GM12878 (cell line): Measurements from ENCODE around the gene N4BP2L2.

ENCODE experiments used
- BCL11A ChIP-seq: IDR thresholded peaks from 2 replicates; pipeline ENCODE4 v1.6.1; 2011; ENCODE audit warnings: low read depth, low read length
- CTCF ChIP-seq, 3 experiments: IDR thresholded peaks in 2 of 3; conservative IDR thresholded peaks in 1 of 3; 2 replicates each; pipeline ENCODE4 v1.5.1; 2011; ENCODE audit warnings: low read depth in 3 of 3, low read length in 3 of 3, mild to moderate bottlenecking in 3 of 3, control low read depth in 2 of 3, moderate library complexity in 2 of 3, inconsistent platforms in 1 of 3, mixed read lengths in 1 of 3; ENCODE audit not compliant: control insufficient read depth in 2 of 3, insufficient read depth in 1 of 3; ENCODE audit errors: extremely low read depth in 1 of 3
- FOXK2 ChIP-seq: fragments of 450-650 bp; IDR thresholded peaks from 2 replicates; pipeline ENCODE4 v1.6.1; 2017; ENCODE audit warnings: mild to moderate bottlenecking, moderate library complexity
- PAX5 ChIP-seq: IDR thresholded peaks from 2 replicates; pipeline ENCODE4 v1.6.1; 2011; ENCODE audit warnings: low read depth, low read length, borderline replicate concordance
- SIN3A ChIP-seq: IDR thresholded peaks from 2 replicates; pipeline ENCODE4 v1.6.1; 2012; ENCODE audit warnings: low read depth, low read length, improper control_type of control experiment
- SRF ChIP-seq, 2 experiments: IDR thresholded peaks; 2 replicates each; pipeline ENCODE4 v1.6.1; 2011; ENCODE audit warnings: low read depth in 2 of 2, low read length in 2 of 2, mild to moderate bottlenecking in 1 of 2, moderate library complexity in 1 of 2

GRCh38 chr13:32423592-32423991 is 115.0 kb downstream of the N4BP2L2 start:
- TF ChIP-seq BCL11A (no peak), CTCF (IDR thresholded peaks at IDR 0.05 in 2 of 3, conservative IDR thresholded peaks at IDR 0.05 in 1 of 3; ENCODE audit: control insufficient read depth in 2 of 3, extremely low read depth in 1 of 3, insufficient read depth in 1 of 3, low read depth in 3 of 3, low read length in 3 of 3) (no peak), PAX5 (no peak), SIN3A (no peak), SRF (IDR thresholded peaks at IDR 0.05; ENCODE audit: low read depth in 2 of 2, low read length in 2 of 2) (no peak), FOXK2 (no peak)
